Activated naive CD8-positive, alpha-beta T cell treated with anti-CD3 and anti-CD28 coated beads for 36 hours (primary cell): Measurements from ENCODE around the gene NLRC4. TPM values are rescaled to one million over a fixed set of nuclear protein-coding genes. Genes with fewer than 3 reads are reported as not detected.

Experiments used
- DNase-seq: peaks from one replicate; pipeline ENCODE4 v3.0.0; 2021
- H3K27ac Mint-ChIP-seq: one replicate; pipeline ENCODE4 v1.8.0; 2022; ENCODE audit warnings: mild to moderate bottlenecking, moderate library complexity, mixed read lengths
- H3K27me3 Mint-ChIP-seq: one replicate; pipeline ENCODE4 v1.8.0; 2022; ENCODE audit warnings: mild to moderate bottlenecking, mixed read lengths
- H3K36me3 Mint-ChIP-seq: one replicate; pipeline ENCODE4 v1.8.0; 2021; ENCODE audit warnings: mild to moderate bottlenecking, mixed read lengths
- H3K4me1 Mint-ChIP-seq: one replicate; pipeline ENCODE4 v1.8.0; 2021; ENCODE audit warnings: mixed read lengths
- H3K4me3 Mint-ChIP-seq: one replicate; pipeline ENCODE4 v1.8.0; 2022; ENCODE audit warnings: mild to moderate bottlenecking, moderate library complexity, mixed read lengths
- H3K9me3 Mint-ChIP-seq: one replicate; pipeline ENCODE4 v1.8.0; 2022; ENCODE audit warnings: mixed read lengths
- total RNA-seq, 2 experiments: library from RNA; stranded (reverse); gene quantifications; one replicate each; pipeline ENCODE4 v1.2.3, GENCODE V29; 2021

Gene NLRC4
- total RNA-seq, 2 experiments from 2014 or later: not detected

GRCh38 chr2:32262105-32262504 lies 2.6 kb downstream of the NLRC4 start:
- H3K36me3 Mint-ChIP-seq: no peaks in the 10 kb centered on the region
- peaks cover 4% of the 10 kb centered on the region for H3K4me1 Mint-ChIP-seq
- no peaks in the 10 kb centered on the region for H3K9me3 Mint-ChIP-seq
- peaks cover 4% of the 10 kb centered on the region for H3K27me3 Mint-ChIP-seq
- no peak overlapping the region for H3K4me3 Mint-ChIP-seq
- no peak for DNase-seq
- H3K27ac Mint-ChIP-seq: no peak overlapping the region

- Mint-ChIP-seq H3K36me3 (no peaks in the 10 kb centered on the region), H3K4me3 (no peak overlapping the region), H3K9me3 (no peaks in the 10 kb centered on the region), H3K27me3 (peaks cover 4% of the 10 kb centered on the region), H3K4me1 (peaks cover 4% of the 10 kb centered on the region), H3K27ac (no peak overlapping the region)
- DNase-seq: no peak
Observed at GRCh38 chr2:32260376-32260775, 4.3 kb downstream of the NLRC4 start.

- H3K27me3 Mint-ChIP-seq: peaks cover 4% of the 10 kb centered on the region
- no peak for DNase-seq
- H3K4me3 Mint-ChIP-seq: no peak overlapping the region
- H3K36me3 Mint-ChIP-seq: no peaks in the 10 kb centered on the region
- H3K9me3 Mint-ChIP-seq: no peaks in the 10 kb centered on the region
- H3K4me1 Mint-ChIP-seq: no peaks in the 10 kb centered on the region
- H3K27ac Mint-ChIP-seq: no peak overlapping the region
Observed at GRCh38 chr2:32258242-32258641, 6.4 kb downstream of the NLRC4 start.

- Mint-ChIP-seq H3K9me3 (no peaks in the 10 kb centered on the region), H3K4me1 (no peaks in the 10 kb centered on the region), H3K27me3 (no peaks in the 10 kb centered on the region), H3K27ac (no peak overlapping the region), H3K4me3 (no peak overlapping the region), H3K36me3 (peaks cover 2% of the 10 kb centered on the region)
- no peak for DNase-seq
Observed at GRCh38 chr2:32250290-32250689, 14.4 kb downstream of the NLRC4 start.

GRCh38 chr2:32249731-32250236 lies 14.9 kb downstream of the NLRC4 start:
- Mint-ChIP-seq H3K4me1 (no peaks in the 10 kb centered on the region), H3K27ac (no peak overlapping the region), H3K4me3 (no peak overlapping the region), H3K36me3 (peaks cover 2% of the 10 kb centered on the region), H3K27me3 (no peaks in the 10 kb centered on the region), H3K9me3 (no peaks in the 10 kb centered on the region)
- DNase-seq: no peak

- Mint-ChIP-seq H3K27ac (no peak overlapping the region), H3K27me3 (no peaks in the 10 kb centered on the region), H3K9me3 (no peaks in the 10 kb centered on the region), H3K4me3 (no peak overlapping the region), H3K4me1 (no peaks in the 10 kb centered on the region), H3K36me3 (peaks cover 2% of the 10 kb centered on the region)
- no peak for DNase-seq
Observed at GRCh38 chr2:32248299-32248698, 16.4 kb downstream of the NLRC4 start.

- no peak for DNase-seq
- Mint-ChIP-seq H3K36me3 (peaks cover 2% of the 10 kb centered on the region), H3K4me1 (no peaks in the 10 kb centered on the region), H3K9me3 (no peaks in the 10 kb centered on the region), H3K4me3 (no peak overlapping the region), H3K27me3 (no peaks in the 10 kb centered on the region), H3K27ac (no peak overlapping the region)
Observed at GRCh38 chr2:32246911-32247310, 17.8 kb downstream of the NLRC4 start.

GRCh38 chr2:32242331-32242730 lies 22.4 kb downstream of the NLRC4 start:
- Mint-ChIP-seq H3K27ac (no peak overlapping the region), H3K4me1 (no peaks in the 10 kb centered on the region), H3K27me3 (no peaks in the 10 kb centered on the region), H3K9me3 (no peaks in the 10 kb centered on the region), H3K4me3 (no peak overlapping the region), H3K36me3 (peaks cover 13% of the 10 kb centered on the region)
- no peak for DNase-seq

- no peaks in the 10 kb centered on the region for H3K4me1 Mint-ChIP-seq
- no peak overlapping the region for H3K4me3 Mint-ChIP-seq
- peaks cover 18% of the 10 kb centered on the region for H3K36me3 Mint-ChIP-seq
- no peaks in the 10 kb centered on the region for H3K9me3 Mint-ChIP-seq
- DNase-seq: no peak
- no peak overlapping the region for H3K27ac Mint-ChIP-seq
- no peaks in the 10 kb centered on the region for H3K27me3 Mint-ChIP-seq
Observed at GRCh38 chr2:32237996-32238395, 26.7 kb downstream of the NLRC4 start.

- Mint-ChIP-seq H3K4me3 (no peak overlapping the region), H3K4me1 (no peaks in the 10 kb centered on the region), H3K9me3 (no peaks in the 10 kb centered on the region), H3K27me3 (no peaks in the 10 kb centered on the region), H3K36me3 (peaks cover 18% of the 10 kb centered on the region), H3K27ac (no peak overlapping the region)
- no peak for DNase-seq
Observed at GRCh38 chr2:32237488-32237887, 27.2 kb downstream of the NLRC4 start.

- Mint-ChIP-seq H3K4me1 (no peaks in the 10 kb centered on the region), H3K27me3 (no peaks in the 10 kb centered on the region), H3K4me3 (no peak overlapping the region), H3K36me3 (peaks cover 18% of the 10 kb centered on the region), H3K27ac (no peak overlapping the region), H3K9me3 (no peaks in the 10 kb centered on the region)
- no peak for DNase-seq
Observed at GRCh38 chr2:32235315-32235714, 29.4 kb downstream of the NLRC4 start.

GRCh38 chr2:32231959-32232358 lies 32.7 kb downstream of the NLRC4 start:
- no peaks in the 10 kb centered on the region for H3K4me1 Mint-ChIP-seq
- H3K9me3 Mint-ChIP-seq: no peaks in the 10 kb centered on the region
- H3K36me3 Mint-ChIP-seq: peaks cover 6% of the 10 kb centered on the region
- no peak overlapping the region for H3K4me3 Mint-ChIP-seq
- no peak for DNase-seq
- no peak overlapping the region for H3K27ac Mint-ChIP-seq
- H3K27me3 Mint-ChIP-seq: no peaks in the 10 kb centered on the region

- DNase-seq: no peak
- Mint-ChIP-seq H3K4me1 (no peaks in the 10 kb centered on the region), H3K27ac (no peak overlapping the region), H3K27me3 (no peaks in the 10 kb centered on the region), H3K9me3 (no peaks in the 10 kb centered on the region), H3K36me3 (peaks cover 5% of the 10 kb centered on the region), H3K4me3 (no peak overlapping the region)
Observed at GRCh38 chr2:32229635-32230034, 35.1 kb downstream of the NLRC4 start.

- no peak for DNase-seq
- no peak overlapping the region for H3K27ac Mint-ChIP-seq
- H3K36me3 Mint-ChIP-seq: peaks cover 7% of the 10 kb centered on the region
- H3K27me3 Mint-ChIP-seq: no peaks in the 10 kb centered on the region
- H3K4me1 Mint-ChIP-seq: no peaks in the 10 kb centered on the region
- H3K4me3 Mint-ChIP-seq: no peak overlapping the region
- no peaks in the 10 kb centered on the region for H3K9me3 Mint-ChIP-seq
Observed at GRCh38 chr2:32228181-32228580, 36.5 kb downstream of the NLRC4 start.

- Mint-ChIP-seq H3K27ac (no peak overlapping the region), H3K9me3 (no peaks in the 10 kb centered on the region), H3K4me3 (no peak overlapping the region), H3K27me3 (no peaks in the 10 kb centered on the region), H3K4me1 (no peaks in the 10 kb centered on the region), H3K36me3 (peaks cover 8% of the 10 kb centered on the region)
- DNase-seq: no peak
Observed at GRCh38 chr2:32227492-32227891, 37.2 kb downstream of the NLRC4 start.

- no peak overlapping the region for H3K27ac Mint-ChIP-seq
- H3K4me1 Mint-ChIP-seq: no peaks in the 10 kb centered on the region
- peaks cover 21% of the 10 kb centered on the region for H3K36me3 Mint-ChIP-seq
- H3K27me3 Mint-ChIP-seq: no peaks in the 10 kb centered on the region
- no peaks in the 10 kb centered on the region for H3K9me3 Mint-ChIP-seq
- no peak overlapping the region for H3K4me3 Mint-ChIP-seq
- no peak for DNase-seq
Observed at GRCh38 chr2:32222966-32223365, 41.7 kb downstream of the NLRC4 start.

GRCh38 chr2:32220445-32220844 lies 44.2 kb downstream of the NLRC4 start:
- Mint-ChIP-seq H3K27ac (no peak overlapping the region), H3K4me1 (no peaks in the 10 kb centered on the region), H3K4me3 (no peak overlapping the region), H3K9me3 (no peaks in the 10 kb centered on the region), H3K27me3 (no peaks in the 10 kb centered on the region), H3K36me3 (peaks cover 21% of the 10 kb centered on the region)
- DNase-seq: no peak
